AG20443 (cell line): ENCODE measurements around the gene ACCSL.

ENCODE experiments used
- DNase-seq: peaks from one replicate; pipeline ENCODE4 v3.0.0; 2012; ENCODE audit warnings: low spot score, mixed read lengths

Gene ACCSL

GRCh38 chr11:44058275-44058674 lies 10.5 kb downstream of the ACCSL start:
- DNase-seq = no peak

GRCh38 chr11:44065161-44065661 lies 17.4 kb downstream of the ACCSL start:
- no peak for DNase-seq

- DNase-seq = peak; percentile 97
These were observed 18.3 kb downstream of the ACCSL start, which contains the start of gene ACCS for GRCh38 chr11:44065841-44066731. ACCS (plus strand) TSS chr11:44066270; CDS start chr11:44067628, 1,358 bp downstream.

- DNase-seq = peak; percentile 71
These were observed 19.0 kb downstream of the ACCSL start for GRCh38 chr11:44066732-44067141.

DNA sequence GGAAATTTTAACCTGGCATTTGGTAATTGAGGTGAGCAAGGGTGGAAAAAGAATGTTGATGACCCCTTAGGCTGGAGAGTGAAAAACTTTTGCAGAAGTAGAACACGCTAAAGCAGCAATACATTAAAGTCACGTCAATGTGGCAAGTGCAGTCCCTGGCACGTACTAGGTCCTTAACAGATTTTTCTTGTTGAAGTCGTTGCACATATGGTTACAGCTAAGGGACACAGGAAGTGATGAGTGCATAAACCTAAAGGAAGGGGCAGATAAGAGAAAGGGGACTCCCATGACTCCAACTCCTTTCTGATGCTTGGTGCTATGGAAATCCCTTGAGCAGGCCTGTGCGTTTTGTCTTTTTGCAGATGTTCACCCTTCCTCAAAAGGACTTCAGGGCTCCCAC lies 19.5 kb downstream of the ACCSL start:
- DNase-seq = no peak

DNA sequence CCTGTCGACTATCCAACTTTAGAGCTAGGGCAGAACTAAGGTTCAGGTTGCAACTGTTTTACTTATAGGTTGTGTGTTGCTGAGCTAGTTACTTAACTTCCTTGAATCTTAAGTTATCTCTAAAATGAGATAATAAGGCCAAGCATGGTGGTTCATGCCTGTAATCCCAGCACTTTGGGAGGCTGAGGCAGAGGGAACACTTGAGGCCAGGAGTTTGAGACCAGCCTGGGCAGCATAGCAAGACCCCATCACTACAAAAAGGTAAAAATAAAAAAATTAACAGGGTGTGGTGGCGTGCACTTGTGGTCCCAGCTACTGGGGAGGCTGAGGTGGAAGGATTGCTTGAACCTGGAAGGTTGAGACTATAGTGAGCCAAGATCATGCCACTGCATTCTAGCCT lies 20.4 kb downstream of the ACCSL start:
- no peak for DNase-seq

DNA sequence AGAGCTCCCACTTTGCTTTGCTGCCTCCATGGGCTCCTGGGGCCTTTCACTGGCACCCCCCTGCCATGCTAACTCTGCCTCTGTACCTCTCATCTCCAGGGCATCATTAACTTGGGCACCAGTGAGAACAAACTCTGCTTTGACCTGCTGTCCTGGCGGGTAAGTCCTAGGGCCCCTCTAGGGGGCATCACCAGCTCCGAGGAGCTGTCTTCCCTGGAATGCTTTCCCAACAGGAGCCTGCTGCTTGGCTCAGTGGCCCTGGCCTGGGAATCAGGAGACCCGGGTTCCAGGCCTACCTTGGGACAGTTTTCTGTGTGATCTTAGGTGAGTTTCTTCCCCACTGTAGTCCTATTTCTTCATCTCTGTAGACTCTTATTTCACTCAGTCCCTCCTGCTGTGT lies 23.4 kb downstream of the ACCSL start:
- DNase-seq = no peak

DNA sequence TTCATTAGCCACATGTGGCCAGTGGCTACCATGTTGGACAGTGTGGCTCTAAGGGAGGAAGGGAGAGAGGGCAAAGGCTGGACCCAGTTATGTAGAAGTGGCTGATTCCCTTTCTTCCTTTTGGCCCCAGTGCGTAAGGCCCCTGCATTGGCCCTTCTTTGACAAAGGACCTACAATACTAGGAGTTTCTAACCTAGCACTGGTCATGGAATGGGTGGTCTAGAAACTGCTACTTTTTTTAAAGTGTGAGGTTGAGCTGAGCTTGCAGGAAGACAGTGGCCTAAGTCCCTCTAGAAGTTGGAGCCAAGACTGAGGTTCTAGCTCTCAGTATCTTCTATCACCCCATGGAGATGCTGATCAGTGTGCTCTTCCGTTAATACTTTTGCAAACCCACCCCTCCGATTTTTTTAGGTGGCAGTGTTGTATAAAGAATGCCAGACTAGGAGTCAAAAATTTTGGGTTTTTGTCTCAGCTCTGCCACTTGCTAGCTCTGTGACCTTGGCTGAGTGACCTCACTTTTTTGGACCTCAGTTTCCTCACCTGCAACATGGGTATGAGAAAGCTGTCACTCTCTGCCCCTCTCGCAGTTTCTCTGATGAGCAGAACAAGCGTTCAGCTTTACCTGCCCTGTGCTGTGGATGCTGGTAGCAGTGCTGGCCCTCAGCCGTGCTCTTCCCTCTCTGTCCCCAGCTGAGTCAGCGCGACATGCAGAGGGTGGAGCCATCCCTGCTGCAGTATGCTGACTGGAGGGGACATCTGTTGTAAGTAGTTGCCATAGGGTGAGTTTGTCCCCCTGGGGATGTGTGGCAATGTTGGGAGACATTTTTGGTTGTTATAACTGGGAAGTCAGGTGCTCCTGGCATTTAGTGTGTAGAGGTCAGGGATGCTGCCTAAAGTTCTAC lies 25.2 kb downstream of the ACCSL start:
- DNase-seq = no peak

GRCh38 chr11:44078794-44079193 lies 31.0 kb downstream of the ACCSL start:
- DNase-seq = no peak

GRCh38 chr11:44079376-44079775 lies 31.6 kb downstream of the ACCSL start:
- no peak for DNase-seq

- DNase-seq = no peak
These were observed 33.2 kb downstream of the ACCSL start for GRCh38 chr11:44080951-44081350.

- DNase-seq = no peak
These were observed 34.9 kb downstream of the ACCSL start for GRCh38 chr11:44082645-44083044.

DNA sequence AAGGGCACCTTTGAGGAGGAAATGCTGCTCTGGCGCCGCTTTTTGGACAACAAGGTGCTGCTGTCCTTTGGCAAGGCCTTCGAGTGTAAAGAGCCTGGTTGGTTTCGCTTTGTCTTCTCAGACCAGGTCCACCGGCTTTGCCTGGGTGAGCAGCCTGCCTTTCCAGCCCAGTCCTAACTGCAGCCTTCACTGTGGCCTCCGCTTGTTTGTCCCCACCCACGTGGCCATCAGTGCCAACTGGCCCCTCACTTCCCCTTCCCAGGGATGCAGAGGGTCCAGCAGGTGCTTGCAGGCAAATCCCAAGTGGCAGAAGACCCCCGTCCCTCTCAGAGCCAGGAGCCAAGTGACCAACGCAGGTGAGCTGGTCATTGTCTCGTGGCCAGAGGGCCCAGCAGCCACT lies 35.7 kb downstream of the ACCSL start:
- no peak for DNase-seq

DNA sequence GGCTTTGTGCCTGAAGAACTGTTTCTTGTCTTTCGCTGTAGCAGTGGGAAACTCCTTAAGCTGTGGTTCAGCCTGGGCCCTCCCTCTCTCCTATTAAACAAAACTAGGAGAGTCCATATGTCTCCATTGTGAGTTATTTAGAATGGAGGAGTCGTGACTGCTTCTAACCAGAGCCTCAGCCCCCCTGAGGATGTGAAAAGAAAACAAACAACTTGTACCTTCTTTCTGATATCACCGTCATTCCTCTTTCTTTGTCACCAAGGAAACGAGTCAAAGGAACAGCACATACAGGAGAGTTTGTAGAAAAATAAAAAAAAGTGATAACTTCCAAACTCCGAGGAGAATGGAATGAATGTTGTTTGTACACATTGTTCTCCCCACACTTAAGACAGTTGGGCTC lies 36.1 kb downstream of the ACCSL start:
- no peak for DNase-seq

DNA sequence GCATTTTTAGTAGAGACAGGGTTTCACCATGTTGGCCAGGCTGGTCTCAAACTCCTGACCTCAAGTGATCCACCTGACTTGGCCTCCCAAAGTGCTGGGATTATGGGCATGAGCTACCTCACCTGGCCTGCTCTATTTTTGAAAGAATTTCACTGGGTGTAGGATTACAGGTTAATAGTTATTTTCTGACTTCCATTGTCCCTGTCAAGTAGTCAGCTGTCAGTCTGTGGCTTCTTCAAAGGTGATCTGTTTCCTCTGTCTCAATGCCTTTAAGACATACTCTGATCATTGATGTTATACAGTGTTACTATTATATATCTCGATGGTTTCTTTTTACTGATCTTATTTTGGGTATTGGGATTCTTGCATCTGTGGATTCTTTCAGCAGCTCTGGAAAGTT lies 37.5 kb downstream of the ACCSL start:
- no peak for DNase-seq

DNA sequence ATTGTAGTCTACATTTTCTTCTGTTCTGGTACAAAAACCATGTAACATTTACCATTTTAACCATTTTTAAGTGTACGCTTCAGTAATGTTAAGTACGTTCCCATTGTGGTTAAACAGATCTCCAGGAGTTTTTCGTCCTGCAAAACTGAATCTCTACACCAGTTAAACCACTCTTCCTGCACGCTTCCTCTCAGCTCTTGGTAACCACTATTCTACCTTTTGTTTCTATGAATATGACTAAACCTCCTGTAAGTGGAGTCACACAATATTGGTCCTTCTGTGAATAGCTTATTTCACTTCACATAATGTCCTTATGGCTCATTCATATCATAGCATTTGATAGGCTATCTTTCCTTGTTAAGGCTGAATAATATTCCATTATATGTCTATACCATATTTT lies 40.6 kb downstream of the ACCSL start:
- no peak for DNase-seq

- DNase-seq = no peak
These were observed 41.1 kb downstream of the ACCSL start for GRCh38 chr11:44088871-44089270.

DNA sequence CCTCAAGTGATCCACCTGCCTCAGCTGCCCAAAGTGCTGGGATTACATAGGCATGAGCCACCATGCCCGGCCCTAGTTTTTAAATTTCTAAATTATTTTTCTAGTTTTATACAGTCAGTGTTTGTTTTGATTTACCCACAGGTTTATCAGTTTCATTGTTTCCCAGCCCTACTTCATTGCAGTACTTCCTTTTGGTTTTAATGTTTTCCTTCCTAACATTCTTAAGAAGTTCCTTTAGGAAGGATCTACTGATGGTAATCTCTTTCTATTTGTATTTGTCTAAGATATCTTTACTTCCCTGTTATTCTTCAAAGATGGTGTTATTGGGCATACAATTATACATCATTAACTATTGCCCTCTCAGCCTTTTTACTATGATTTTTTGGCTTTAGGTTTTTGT lies 42.8 kb downstream of the ACCSL start:
- no peak for DNase-seq

DNA sequence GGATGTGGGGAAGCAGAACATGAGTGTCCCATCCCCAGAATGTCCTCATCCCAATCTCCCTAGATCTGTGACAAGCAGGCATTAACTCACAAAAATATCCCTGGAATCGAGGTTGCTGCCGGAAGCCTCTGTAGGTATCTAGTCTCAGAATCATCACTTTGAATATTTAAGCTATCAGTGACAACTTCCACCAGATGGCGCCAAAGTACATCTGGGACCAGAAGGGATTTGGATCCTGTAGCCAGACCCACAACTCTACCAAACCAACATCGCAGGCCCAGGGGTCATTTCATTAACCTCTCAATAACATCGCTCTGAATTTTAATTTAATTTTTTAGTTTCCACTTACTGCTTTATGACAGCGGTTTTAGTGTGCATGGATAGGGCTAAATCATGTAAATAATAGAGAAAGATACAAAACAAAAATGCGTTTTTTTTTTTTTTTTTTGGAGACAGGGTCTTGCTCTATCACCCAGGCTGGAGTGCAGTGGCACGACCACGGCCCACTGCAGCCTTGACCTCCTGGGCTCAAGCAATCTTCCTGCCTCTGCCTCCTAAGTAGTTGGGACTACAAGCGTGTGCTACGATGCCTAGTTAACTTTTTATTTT lies 46.6 kb downstream of the ACCSL start:
- peak; percentile 85 for DNase-seq

DNA sequence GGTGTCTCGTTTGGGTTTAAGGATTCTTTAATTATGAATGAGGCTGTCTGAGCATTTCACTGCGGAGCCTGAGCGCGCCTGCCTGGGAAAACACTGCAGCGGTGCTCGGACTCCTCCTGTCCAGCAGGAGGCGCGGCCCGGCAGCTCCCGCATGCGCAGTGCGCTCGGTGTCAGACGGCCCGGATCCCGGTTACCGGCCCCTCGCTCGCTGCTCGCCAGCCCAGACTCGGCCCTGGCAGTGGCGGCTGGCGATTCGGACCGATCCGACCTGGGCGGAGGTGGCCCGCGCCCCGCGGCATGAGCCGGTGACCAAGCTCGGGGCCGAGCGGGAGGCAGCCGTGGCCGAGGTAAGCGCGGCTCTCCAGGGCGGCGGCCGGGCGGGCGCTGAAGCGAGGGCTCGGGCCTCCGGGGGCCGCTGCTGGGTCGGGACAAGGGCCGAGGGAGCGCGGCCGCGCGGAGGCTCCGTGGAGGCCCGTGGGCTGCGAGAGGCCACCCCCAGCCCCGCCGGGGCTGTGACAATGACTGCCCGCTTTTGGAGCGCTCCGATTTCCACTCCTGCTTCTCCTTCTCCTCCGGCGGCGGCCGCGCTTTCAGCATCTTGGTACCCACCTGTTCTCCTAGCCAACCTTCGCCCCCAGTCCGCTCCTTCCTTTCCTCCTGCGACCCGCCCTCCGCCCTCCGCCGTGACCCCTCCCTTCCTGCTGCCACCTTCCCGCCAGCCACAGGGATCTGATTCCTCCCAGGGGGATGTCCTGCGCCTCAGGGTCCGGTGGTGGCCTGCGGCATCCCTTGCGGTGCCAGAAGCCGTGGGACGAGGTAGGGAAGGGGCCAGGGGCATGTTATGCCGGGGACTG lies 48.0 kb downstream of the ACCSL start, which contains the start of gene EXT2:
Gene EXT2 (plus strand): TSS at position 173 of the 854 bp plus-strand sequence. CDS start 12,035 bp downstream, outside the sequence.
- DNase-seq = peak; percentile 100
